ENCODE data around the gene ADGRD1. TPM values are rescaled to one million over a fixed set of nuclear protein-coding genes. Genes with fewer than 3 reads are reported as not detected.

Gene ADGRD1
- total RNA-seq, 1 donor from 2014 or later: 0.98 TPM

DNA sequence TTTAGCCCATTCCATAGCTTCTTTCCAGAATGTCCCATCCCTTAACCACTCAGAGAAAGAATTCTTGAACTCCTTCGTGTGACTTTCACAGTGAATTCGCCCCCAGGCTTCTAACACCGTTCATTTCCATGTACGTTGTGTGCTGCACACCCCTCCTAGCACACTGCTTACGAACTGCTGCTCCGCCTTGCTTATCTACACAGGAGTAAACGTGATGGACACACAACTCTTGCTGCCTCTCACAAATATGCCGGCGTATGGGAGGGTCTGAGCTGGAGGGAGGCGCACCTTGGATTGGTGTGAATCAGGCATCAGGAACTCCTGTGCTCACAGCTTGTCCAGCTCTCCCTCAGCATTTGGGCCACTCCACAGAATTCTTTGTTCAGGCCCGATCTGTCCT, 3.9 kb upstream of the ADGRD1 start:
- TF ChIP-seq, protein P1, sequence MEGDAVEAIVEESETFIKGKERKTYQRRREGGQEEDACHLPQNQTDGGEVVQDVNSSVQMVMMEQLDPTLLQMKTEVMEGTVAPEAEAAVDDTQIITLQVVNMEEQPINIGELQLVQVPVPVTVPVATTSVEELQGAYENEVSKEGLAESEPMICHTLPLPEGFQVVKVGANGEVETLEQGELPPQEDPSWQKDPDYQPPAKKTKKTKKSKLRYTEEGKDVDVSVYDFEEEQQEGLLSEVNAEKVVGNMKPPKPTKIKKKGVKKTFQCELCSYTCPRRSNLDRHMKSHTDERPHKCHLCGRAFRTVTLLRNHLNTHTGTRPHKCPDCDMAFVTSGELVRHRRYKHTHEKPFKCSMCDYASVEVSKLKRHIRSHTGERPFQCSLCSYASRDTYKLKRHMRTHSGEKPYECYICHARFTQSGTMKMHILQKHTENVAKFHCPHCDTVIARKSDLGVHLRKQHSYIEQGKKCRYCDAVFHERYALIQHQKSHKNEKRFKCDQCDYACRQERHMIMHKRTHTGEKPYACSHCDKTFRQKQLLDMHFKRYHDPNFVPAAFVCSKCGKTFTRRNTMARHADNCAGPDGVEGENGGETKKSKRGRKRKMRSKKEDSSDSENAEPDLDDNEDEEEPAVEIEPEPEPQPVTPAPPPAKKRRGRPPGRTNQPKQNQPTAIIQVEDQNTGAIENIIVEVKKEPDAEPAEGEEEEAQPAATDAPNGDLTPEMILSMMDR (conservative IDR thresholded peaks at IDR 0.05): no peak
- Mint-ChIP-seq H3K4me1 (peaks cover 34% of the 10 kb centered on the region), H3K9me3 (peaks cover 12% of the 10 kb centered on the region), H3K4me3 (no peak overlapping the region), H3K27ac (ENCODE audit: unreplicated experiment) (no peak overlapping the region), H3K36me3 (ENCODE audit: low read depth) (peaks cover 13% of the 10 kb centered on the region), H3K27me3 (ENCODE audit: low read depth) (peaks cover 15% of the 10 kb centered on the region)
- no peak for DNase-seq (ENCODE audit: low read depth, low spot score)

DNA sequence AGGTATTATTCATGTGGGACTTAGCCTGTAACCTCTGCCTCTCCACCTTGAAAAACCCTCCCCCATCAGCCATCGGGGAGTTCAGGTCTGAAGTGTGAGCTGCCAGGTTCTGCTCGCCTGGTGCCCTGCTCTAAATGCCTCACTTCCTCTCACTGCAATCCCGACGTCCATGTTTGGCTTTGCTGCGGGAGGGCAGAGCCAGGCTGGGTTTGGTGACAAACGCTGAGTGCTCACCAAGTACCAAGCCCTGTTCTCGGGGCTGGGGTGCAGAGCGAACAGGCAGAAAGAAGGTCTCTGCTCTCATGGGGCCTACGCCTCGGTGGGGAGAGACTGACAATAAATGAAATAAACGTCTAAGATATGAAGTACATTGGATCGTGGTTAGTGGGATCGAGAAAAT, 2.1 kb upstream of the ADGRD1 start:
- Mint-ChIP-seq H3K9me3 (peaks cover 3% of the 10 kb centered on the region), H3K27me3 (ENCODE audit: low read depth) (peaks cover 13% of the 10 kb centered on the region), H3K27ac (ENCODE audit: unreplicated experiment) (no peak overlapping the region), H3K4me3 (no peak overlapping the region), H3K36me3 (ENCODE audit: low read depth) (peaks cover 4% of the 10 kb centered on the region), H3K4me1 (peaks cover 34% of the 10 kb centered on the region)
- DNase-seq (ENCODE audit: low read depth, low spot score): no peak
- TF ChIP-seq, protein P1 (conservative IDR thresholded peaks at IDR 0.05): no peak

DNA sequence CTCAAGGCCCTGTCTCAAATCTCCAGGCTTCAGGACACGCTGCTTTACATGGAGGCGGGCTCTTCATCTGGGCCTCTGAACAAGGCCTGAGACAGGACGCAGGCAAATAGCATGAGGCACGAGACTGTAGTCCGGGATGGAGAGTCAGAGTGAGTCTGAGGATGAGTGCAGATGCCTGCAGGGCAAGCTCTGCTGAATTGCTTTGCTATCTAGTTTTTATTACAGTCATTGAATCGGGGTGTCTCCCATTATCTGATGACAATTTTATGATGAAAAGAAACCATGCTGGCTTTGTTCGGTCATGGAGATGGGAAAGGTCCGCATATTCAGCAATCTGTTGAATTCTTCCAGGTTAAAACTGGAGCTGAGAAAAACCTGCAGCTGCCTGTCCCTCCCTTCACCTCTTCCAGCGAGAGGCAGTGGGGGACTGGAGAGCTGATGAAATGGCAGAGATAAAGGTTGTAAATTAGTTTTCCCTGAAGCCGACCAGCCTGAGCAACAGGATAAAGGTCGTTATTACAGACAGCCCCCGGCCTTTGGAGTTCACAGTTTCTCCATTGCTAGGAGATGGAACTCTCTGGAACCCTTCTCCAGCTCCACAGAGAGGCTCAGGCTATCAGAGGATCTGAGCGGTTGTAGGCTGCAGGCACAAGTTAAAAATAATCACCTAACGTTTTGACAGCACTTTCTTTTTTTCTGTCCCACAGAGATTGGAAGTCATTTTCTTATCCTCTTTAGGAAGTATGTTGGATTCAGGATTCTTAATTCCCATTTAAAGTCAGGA, 1.3 kb upstream of the ADGRD1 start:
- Mint-ChIP-seq H3K4me1 (peaks cover 28% of the 10 kb centered on the region), H3K9me3 (peaks cover 3% of the 10 kb centered on the region), H3K36me3 (ENCODE audit: low read depth) (no peaks in the 10 kb centered on the region), H3K27ac (ENCODE audit: unreplicated experiment) (no peak overlapping the region), H3K4me3 (no peak overlapping the region), H3K27me3 (ENCODE audit: low read depth) (peaks cover 13% of the 10 kb centered on the region)
- no peak for DNase-seq (ENCODE audit: low read depth, low spot score)
- TF ChIP-seq, protein P1 (conservative IDR thresholded peaks at IDR 0.05): no peak

DNA sequence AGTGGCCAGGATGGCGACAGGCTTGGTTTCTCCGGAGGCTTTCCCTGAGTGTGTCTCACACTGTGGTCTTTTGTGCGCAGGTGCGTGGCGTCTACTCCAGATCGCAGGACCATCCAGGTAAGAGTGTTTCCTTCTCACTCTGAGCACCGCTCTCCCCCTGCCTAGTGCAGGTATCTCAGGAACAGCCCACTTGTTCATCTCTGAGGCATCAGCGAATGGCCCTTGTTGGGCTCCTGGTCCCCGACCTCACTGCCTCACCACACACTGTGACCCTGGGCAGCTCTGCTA, 781 bp downstream of the ADGRD1 start:
- DNase-seq (ENCODE audit: low read depth, low spot score): no peak
- Mint-ChIP-seq H3K36me3 (ENCODE audit: low read depth) (no peaks in the 10 kb centered on the region), H3K27me3 (ENCODE audit: low read depth) (peaks cover 13% of the 10 kb centered on the region), H3K27ac (ENCODE audit: unreplicated experiment) (no peak overlapping the region), H3K4me1 (peaks cover 29% of the 10 kb centered on the region), H3K9me3 (peaks cover 3% of the 10 kb centered on the region), H3K4me3 (no peak overlapping the region)
- TF ChIP-seq, protein P1 (conservative IDR thresholded peaks at IDR 0.05): no peak

DNA sequence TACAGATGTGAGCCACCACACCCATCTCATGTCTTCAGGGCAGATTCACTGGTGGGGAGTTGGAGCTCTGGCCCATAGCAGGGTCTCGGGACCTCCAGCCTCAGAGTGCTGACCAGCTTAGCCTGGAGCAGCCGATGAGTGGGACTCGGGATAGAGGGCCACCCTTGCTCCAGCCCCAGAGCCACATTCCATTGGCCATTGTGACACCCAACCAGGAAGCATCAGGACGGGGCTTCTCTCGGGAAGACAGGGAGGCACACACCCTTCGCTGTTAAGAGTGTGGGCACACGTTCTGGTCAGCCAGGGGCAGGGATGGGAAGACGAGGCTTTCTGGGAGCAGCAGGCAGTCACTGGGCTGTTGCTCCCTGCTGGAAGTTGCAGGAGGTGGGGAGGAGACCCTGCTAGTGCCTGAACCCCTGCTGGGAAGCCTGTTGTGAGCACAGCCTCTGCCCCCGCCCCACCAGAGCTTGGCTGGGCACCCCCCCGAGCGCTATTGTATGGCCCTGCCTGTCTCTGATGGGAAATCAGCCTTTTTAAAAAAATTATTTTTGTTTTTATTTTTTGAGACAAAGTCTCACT, 1.6 kb downstream of the ADGRD1 start:
- Mint-ChIP-seq H3K36me3 (ENCODE audit: low read depth) (no peaks in the 10 kb centered on the region), H3K27ac (ENCODE audit: unreplicated experiment) (no peak overlapping the region), H3K27me3 (ENCODE audit: low read depth) (peaks cover 13% of the 10 kb centered on the region), H3K4me1 (peaks cover 29% of the 10 kb centered on the region), H3K9me3 (no peaks in the 10 kb centered on the region), H3K4me3 (no peak overlapping the region)
- no peak for DNase-seq (ENCODE audit: low read depth, low spot score)
- TF ChIP-seq, protein P1 (conservative IDR thresholded peaks at IDR 0.05): no peak
